Uterus (tissue), 4 donors: ENCODE results near the gene MTNR1A. TPM values are rescaled to one million over a fixed set of nuclear protein-coding genes. Genes with fewer than 3 reads are reported as not detected.
"Not testable (repeated sequence)": the region's sequence is repeated elsewhere in the genome, so short reads cannot be mapped to it uniquely, and the experiment has no call there.

Source experiments
- DNase-seq, 2 donors: peaks; one replicate each; pipeline ENCODE4 v3.0.0-alpha.2; 2019 to 2020
- H3K27ac ChIP-seq, 2 donors: fragments of 200-600 bp; sonication (generic); 1 replicate in 1 of 2; 2 replicates in 1 of 2; pipeline ENCODE4 v1.5.1; 2016 to 2018
- H3K27me3 ChIP-seq, 2 donors: fragments of 200-600 bp; sonication (generic); one replicate each; pipeline ENCODE4 v1.5.1; 2018 to 2019; ENCODE audit warnings: control low read depth in 1 of 2
- H3K36me3 ChIP-seq, 2 donors: fragments of 200-600 bp; sonication (generic); one replicate each; pipeline ENCODE4 v1.5.1; 2019; ENCODE audit warnings: control low read depth in 1 of 2
- H3K4me1 ChIP-seq, 2 donors: fragments of 200-600 bp; sonication (generic); one replicate each; pipeline ENCODE4 v1.5.1; 2018 to 2019; ENCODE audit warnings: control low read depth in 1 of 2
- H3K4me3 ChIP-seq, 2 donors: fragments of 200-600 bp; sonication (generic); 1 replicate in 1 of 2; 2 replicates in 1 of 2; pipeline ENCODE4 v1.5.1; 2018 to 2019; ENCODE audit warnings: mild to moderate bottlenecking in 1 of 2
- H3K9me3 ChIP-seq, 2 donors: fragments of 200-600 bp; sonication (generic); one replicate each; pipeline ENCODE4 v1.5.1; 2019; ENCODE audit warnings: control low read depth in 1 of 2
- POLR2A ChIP-seq, 2 donors: fragments of 450-650 bp; IDR thresholded peaks; one replicate each; pipeline ENCODE4 v1.6.1; 2016; ENCODE audit warnings: antibody characterized with exemption in 2 of 2, mild to moderate bottlenecking in 1 of 2, moderate library complexity in 1 of 2
- intact Hi-C: fragments of 100-400 bp; cut with DNase I; formaldehyde crosslinking; loops from one replicate; pipeline ENCODE4 v1.15.1; 2023; ENCODE audit warnings: low total_unique reads
- total RNA-seq, 4 donors: library from RNA; depleted of rRNA in 3 of 4; stranded (reverse); fragments of >200 nt in 3 of 4; gene quantifications; one replicate each; pipeline versions ENCODE4 v1.1.0 to v1.2.4, GENCODE V29; 2014 to 2023
- TF ChIP-seq, protein P1 (sequence below), 4 experiments: fragments of 200-600 bp in 2 of 4; fragments of 450-650 bp in 2 of 4; sonication (generic) in 2 of 4; IDR thresholded peaks; one replicate each; pipeline ENCODE4 v1.5.1; 2016 to 2019; ENCODE audit warnings: antibody characterized with exemption in 4 of 4, mild to moderate bottlenecking in 2 of 4, moderate library complexity in 1 of 4
- donor health status: DM: yes; HTN: yes; CAD: no.

Gene MTNR1A
- total RNA-seq, 4 donors from 2014 or later: 1.2 TPM; not detected in 3

DNA sequence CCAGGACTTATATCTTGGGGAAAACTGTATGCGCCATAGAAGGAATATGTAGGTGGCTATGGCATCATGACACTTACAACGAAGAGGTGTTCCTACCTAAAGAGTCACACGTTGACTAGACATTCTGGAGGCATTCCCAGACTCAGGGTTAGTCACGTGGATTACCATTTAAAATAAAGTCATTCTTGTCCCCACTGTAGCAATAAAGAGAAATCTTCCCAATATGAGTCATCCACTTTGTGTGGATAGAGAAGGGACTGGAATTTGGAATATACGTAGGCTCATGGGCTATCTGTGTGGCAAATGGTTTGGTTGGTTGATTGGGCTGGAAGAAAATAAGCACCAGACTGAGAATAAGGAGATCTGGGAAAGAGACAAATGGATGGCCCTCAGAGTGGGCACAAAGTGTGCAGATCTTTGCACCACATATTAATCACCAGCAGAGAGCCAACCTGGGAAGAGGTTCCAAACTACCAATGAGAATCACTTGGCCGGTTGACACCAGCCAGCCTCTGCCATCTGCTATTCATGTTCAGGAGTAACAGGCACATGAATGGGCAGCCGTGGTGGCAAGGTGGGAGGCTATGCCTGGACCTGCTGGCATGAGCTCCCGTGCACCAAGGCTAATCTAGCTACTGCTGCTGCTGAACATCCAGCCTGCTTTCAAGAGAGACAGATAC lies 41.0 kb downstream of the MTNR1A start:
- H3K4me3 ChIP-seq: no peak overlapping the region
- TF ChIP-seq POLR2A (IDR thresholded peaks at IDR 0.05): no peak
- TF ChIP-seq, protein P1, sequence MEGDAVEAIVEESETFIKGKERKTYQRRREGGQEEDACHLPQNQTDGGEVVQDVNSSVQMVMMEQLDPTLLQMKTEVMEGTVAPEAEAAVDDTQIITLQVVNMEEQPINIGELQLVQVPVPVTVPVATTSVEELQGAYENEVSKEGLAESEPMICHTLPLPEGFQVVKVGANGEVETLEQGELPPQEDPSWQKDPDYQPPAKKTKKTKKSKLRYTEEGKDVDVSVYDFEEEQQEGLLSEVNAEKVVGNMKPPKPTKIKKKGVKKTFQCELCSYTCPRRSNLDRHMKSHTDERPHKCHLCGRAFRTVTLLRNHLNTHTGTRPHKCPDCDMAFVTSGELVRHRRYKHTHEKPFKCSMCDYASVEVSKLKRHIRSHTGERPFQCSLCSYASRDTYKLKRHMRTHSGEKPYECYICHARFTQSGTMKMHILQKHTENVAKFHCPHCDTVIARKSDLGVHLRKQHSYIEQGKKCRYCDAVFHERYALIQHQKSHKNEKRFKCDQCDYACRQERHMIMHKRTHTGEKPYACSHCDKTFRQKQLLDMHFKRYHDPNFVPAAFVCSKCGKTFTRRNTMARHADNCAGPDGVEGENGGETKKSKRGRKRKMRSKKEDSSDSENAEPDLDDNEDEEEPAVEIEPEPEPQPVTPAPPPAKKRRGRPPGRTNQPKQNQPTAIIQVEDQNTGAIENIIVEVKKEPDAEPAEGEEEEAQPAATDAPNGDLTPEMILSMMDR (IDR thresholded peaks at IDR 0.05): no peak

DNA sequence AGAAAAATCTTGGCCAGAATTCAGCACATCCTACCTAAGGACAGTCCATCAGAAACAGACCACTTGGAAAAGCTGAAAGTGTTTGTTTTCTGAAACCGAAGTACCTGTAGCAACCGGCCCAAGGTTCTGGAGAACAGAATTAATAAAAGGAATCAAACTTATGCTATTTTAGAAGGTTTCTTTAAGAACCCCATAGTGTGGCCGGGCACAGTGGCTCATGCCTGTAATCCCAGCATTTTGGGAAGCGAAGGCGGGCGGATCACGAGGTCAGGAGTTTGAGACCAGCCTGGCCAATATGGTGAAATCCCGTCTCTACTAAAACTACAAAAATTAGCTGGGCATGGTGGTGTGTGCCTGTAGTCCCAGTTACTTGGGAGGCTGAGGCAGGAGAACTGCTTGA lies 50.6 kb downstream of the MTNR1A start:
- H3K4me1 ChIP-seq, H3K27me3 ChIP-seq, DNase-seq, H3K36me3 ChIP-seq, H3K9me3 ChIP-seq, intact Hi-C loops, H3K27ac ChIP-seq, H3K4me3 ChIP-seq: not testable (repeated sequence)

More for the DNA sequence above, 41.0 kb downstream of the MTNR1A start:
- Histone ChIP-seq H3K9me3 (no peaks in the 10 kb centered on the region), H3K27ac (no peak overlapping the region), H3K4me1 (no peaks in the 10 kb centered on the region), H3K36me3 (no peaks in the 10 kb centered on the region), H3K27me3 (no peaks in the 10 kb centered on the region)
- intact Hi-C loops: no loop called here
- DNase-seq: no peak

DNA sequence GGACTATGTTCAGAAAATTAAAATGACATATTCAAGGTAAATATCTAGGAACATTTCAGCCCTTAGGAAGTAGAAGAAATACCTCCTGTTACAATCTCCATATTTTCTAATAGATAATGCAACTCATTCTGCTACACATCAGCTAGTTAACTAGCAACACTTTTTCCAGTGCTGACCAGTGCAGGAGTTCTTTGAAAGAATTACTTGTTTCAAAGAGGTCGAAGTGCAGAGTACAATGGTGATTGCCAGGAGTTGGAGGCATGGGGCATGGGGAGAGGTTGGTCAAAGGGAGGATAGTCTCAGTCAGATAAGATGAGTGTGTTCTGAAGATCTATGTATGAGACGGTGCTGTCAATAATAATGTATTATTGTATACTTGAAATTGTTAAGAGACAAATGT lies 53.1 kb downstream of the MTNR1A start:
- intact Hi-C loops: no loop called here

DNA sequence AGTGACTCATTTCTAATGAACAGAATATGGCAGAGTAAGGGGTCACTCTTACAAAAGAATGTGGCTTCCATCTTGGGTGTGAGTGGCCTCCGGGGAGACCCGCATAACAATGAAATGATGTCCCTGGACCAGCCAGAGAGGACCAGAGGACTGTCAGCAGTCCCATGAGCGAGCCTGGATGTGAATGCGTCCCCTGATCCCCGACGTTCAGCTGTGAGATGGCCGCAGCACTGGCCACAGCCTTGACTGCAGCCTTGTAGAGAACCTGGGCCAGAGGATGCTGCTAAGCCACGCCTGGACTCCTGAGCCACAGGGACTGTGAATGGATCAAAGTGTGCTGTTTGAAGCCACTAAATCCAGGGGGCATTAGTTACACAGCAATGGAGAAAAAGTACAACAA lies 53.8 kb downstream of the MTNR1A start:
- TF ChIP-seq, protein P1 (IDR thresholded peaks at IDR 0.05): no peak
- no peak for TF ChIP-seq POLR2A (IDR thresholded peaks at IDR 0.05)
- Histone ChIP-seq H3K4me1 (no peaks in the 10 kb centered on the region), H3K27ac (no peak overlapping the region), H3K27me3 (no peaks in the 10 kb centered on the region), H3K4me3 (no peak overlapping the region), H3K36me3 (no peaks in the 10 kb centered on the region), H3K9me3 (no peaks in the 10 kb centered on the region)
- DNase-seq: no peak
- intact Hi-C loops: no loop called here

More for the DNA sequence above, 53.1 kb downstream of the MTNR1A start:
- H3K9me3 ChIP-seq: no peaks in the 10 kb centered on the region
- H3K4me1 ChIP-seq: no peaks in the 10 kb centered on the region
- DNase-seq: no peak
- TF ChIP-seq POLR2A (IDR thresholded peaks at IDR 0.05): no peak
- TF ChIP-seq, protein P1 (IDR thresholded peaks at IDR 0.05): no peak
- no peaks in the 10 kb centered on the region for H3K27me3 ChIP-seq
- no peak overlapping the region for H3K4me3 ChIP-seq
- H3K36me3 ChIP-seq: no peaks in the 10 kb centered on the region
- no peak overlapping the region for H3K27ac ChIP-seq

DNA sequence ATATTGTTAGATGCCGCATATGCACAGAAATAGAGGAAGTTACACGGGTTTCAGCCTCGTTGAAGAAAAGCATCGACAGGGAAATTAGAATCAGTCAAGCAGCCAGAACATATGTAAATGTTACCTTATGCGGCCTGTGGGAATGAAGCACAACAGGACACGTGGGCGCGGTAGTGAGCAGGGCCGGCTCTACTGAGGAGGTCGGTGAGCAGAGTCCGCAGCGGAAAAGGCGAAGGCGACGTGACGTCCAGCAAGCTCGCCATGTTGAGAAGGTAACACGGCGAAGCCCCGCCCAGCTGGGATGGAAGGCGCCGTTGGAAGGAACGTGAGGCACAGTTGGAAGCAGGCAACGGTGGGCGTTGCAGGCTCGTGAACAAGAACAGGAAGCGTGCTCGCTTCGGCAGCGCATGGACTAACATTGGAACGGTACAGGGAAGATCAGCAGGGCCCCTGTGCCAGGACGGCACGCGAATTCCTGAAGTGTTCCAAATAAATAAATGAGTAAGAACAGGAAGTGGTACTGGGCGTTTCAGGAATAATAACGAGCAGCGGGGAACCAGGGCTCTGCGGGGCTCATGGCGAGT lies 54.6 kb downstream of the MTNR1A start:
- no peaks in the 10 kb centered on the region for H3K36me3 ChIP-seq
- no peaks in the 10 kb centered on the region for H3K9me3 ChIP-seq
- no peaks in the 10 kb centered on the region for H3K27me3 ChIP-seq
- no peak overlapping the region for H3K27ac ChIP-seq
- H3K4me3 ChIP-seq: no peak overlapping the region
- intact Hi-C loops: no loop called here
- TF ChIP-seq, protein P1 (IDR thresholded peaks at IDR 0.05): no peak
- TF ChIP-seq POLR2A (IDR thresholded peaks at IDR 0.05): no peak
- no peak for DNase-seq
- no peaks in the 10 kb centered on the region for H3K4me1 ChIP-seq
